ENCODE data around the gene FES. TPM values are rescaled to one million over a fixed set of nuclear protein-coding genes. Genes with fewer than 3 reads are reported as not detected.
A peak's percentile ranks its signal among the peaks of the same experiment; 100 is the strongest.

Gene FES
- polyA plus RNA-seq, 2 of the 4 experiments (the other 2 are of a cell fraction), result 0.39 to 0.50 TPM

DNA sequence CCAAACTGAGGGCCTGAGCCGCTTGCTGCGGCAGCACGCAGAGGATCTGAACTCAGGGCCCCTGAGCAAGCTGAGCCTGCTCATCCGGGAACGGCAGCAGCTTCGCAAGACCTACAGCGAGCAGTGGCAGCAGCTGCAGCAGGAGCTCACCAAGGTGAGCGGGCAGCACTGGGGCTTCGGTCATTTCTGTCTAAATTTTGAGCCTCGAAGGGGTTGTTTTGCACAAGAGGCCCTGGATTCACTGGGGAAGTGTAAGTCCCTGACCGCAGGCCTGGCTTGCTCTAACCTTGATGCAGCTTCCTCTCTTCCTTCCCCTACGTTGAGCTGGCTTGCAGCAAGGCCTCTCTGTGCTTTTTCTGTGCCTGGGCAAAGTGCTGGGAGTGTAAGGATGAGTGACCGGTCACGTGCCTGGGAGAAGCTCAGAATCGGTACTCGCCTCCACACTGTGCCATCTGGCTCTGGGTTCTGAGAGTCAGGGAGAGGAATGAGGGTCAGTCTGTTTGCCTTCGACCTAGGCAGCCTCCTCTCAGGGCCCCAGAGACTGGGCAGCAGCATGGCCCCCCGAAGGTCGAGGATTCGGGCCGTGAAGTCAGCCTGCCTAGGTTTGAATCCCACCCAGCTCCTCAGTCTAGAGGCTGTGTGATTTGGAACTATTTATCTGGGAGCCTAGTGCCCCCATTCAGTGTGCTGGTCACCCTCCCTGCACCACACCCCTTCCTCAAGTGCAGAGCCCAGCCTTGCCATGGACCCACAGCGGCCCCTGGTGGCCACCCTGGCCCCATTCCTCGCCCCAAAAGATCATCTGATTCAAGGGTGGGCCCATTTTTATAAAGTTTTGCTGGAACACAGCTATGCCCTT lies 1.4 kb downstream of the FES start:
- H3K27ac ChIP-seq, result peak overlapping the region in 1 of 2 experiments; percentile 19; a peak in 1 of 6 replicates
- no peak overlapping the region for H3K4me3 ChIP-seq
- ChIA-PET POLR2A (no interaction called here), CTCF (interaction anchor here (0.6 to 10.9 kb wide), 126 partner anchors 8 to 830 kb away, joined by 3 to 265 read pairs (median 5); partner anchors contain the start of genes BLM, FURIN, HDDC3 and MAN2A2)
- TF ChIP-seq POLR2A (IDR thresholded peaks at IDR 0.05; ENCODE audit: low read length), result no peak
- TF ChIP-seq PHF8 (IDR thresholded peaks at IDR 0.05; ENCODE audit: borderline replicate concordance, low read depth), result no peak
- no peak for TF ChIP-seq GATA3 (IDR thresholded peaks at IDR 0.05; ENCODE audit: borderline replicate concordance)
- no peak for TF ChIP-seq HES2 (IDR thresholded peaks at IDR 0.05)
- peak; percentile 100 for TF ChIP-seq RAD21 (conservative IDR thresholded peaks at IDR 0.05 in 1 of 2, IDR thresholded peaks at IDR 0.05 in 1 of 2)
- TF ChIP-seq RNF2 (IDR thresholded peaks at IDR 0.05; ENCODE audit: borderline replicate concordance, low read depth), result no peak
- TF ChIP-seq EP300 (IDR thresholded peaks at IDR 0.05), result no peak
- no peak for TF ChIP-seq HOXB13 (CRISPR knock-in tag; IDR thresholded peaks at IDR 0.05; ENCODE audit: low read depth)
- no peak for TF ChIP-seq CHD4 (IDR thresholded peaks at IDR 0.05; ENCODE audit: borderline replicate concordance)
- no peak for TF ChIP-seq ZFP36 (IDR thresholded peaks at IDR 0.05; ENCODE audit: borderline replicate concordance, partially characterized antibody)
- no peak for TF ChIP-seq HEYL (CRISPR knock-in tag; IDR thresholded peaks at IDR 0.05)
- TF ChIP-seq, protein P1, sequence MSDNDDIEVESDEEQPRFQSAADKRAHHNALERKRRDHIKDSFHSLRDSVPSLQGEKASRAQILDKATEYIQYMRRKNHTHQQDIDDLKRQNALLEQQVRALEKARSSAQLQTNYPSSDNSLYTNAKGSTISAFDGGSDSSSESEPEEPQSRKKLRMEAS (IDR thresholded peaks at IDR 0.05), result no peak
- no peak for TF ChIP-seq HMGXB4 (CRISPR knock-in tag; IDR thresholded peaks at IDR 0.05; ENCODE audit: borderline replicate concordance)
- peak; percentile 100 for TF ChIP-seq SMC3 (IDR thresholded peaks at IDR 0.05)
- TF ChIP-seq ZNF302 (CRISPR knock-in tag; IDR thresholded peaks at IDR 0.05), result no peak
- TF ChIP-seq CTCF (IDR thresholded peaks at IDR 0.05), result peak; percentile 99
- TF ChIP-seq NFE2L2 (conservative IDR thresholded peaks at IDR 0.05; ENCODE audit: low read length), result no peak
- TF ChIP-seq RARB (CRISPR knock-in tag; IDR thresholded peaks at IDR 0.05), result no peak
- TF ChIP-seq POLR2AphosphoS2 (conservative IDR thresholded peaks at IDR 0.05; ENCODE audit: low read length), result no peak
- no peak for TF ChIP-seq FOSB (CRISPR knock-in tag; IDR thresholded peaks at IDR 0.05)
- TF ChIP-seq, protein P2, sequence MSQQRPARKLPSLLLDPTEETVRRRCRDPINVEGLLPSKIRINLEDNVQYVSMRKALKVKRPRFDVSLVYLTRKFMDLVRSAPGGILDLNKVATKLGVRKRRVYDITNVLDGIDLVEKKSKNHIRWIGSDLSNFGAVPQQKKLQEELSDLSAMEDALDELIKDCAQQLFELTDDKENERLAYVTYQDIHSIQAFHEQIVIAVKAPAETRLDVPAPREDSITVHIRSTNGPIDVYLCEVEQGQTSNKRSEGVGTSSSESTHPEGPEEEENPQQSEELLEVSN (IDR thresholded peaks at IDR 0.05; ENCODE audit: borderline replicate concordance, low read depth), result no peak
- H3K9me3 ChIP-seq, result no peaks in the 10 kb centered on the region
- peak; percentile 23 for FAIRE-seq
- no peak overlapping the region for H3K4me2 ChIP-seq
- H3K4me1 ChIP-seq, result no peaks in the 10 kb centered on the region
- peak; percentile 57 to 82; a peak in 5 of 6 replicates for ATAC-seq
- WGBS (ENCODE audit: missing lambda C conversion rate), result 75% methylated on average over 23 of the region's 23 CpGs
- DNase-seq (ENCODE audit: low read depth in 1 of 2, low spot score in 1 of 2), result peak in 1 of 2 experiments; percentile 61

GRCh38 chr15:90886291-90886614 lies 1.9 kb downstream of the FES start:
- 7% methylated on average over 5 of the region's 5 CpGs for WGBS (ENCODE audit: missing lambda C conversion rate)
- Histone ChIP-seq H3K4me3 (no peak overlapping the region), H3K4me1 (no peaks in the 10 kb centered on the region), H3K27ac (no peak overlapping the region), H3K4me2 (no peak overlapping the region), H3K9me3 (no peaks in the 10 kb centered on the region)
- no peak for DNase-seq (ENCODE audit: low read depth in 1 of 2, low spot score in 1 of 2)
- ATAC-seq, result no peak
- ChIA-PET CTCF (interaction anchor here (0.6 to 10.9 kb wide), 111 partner anchors 8 to 831 kb away, joined by 3 to 265 read pairs (median 5); partner anchors contain the start of genes BLM, FURIN, HDDC3 and MAN2A2), POLR2A (no interaction called here)
- TF ChIP-seq CEBPB (IDR thresholded peaks at IDR 0.05), result no peak
- TF ChIP-seq HES2 (IDR thresholded peaks at IDR 0.05), result no peak
- no peak for TF ChIP-seq POLR2AphosphoS2 (conservative IDR thresholded peaks at IDR 0.05; ENCODE audit: low read length)
- no peak for TF ChIP-seq HOXB5 (CRISPR knock-in tag; IDR thresholded peaks at IDR 0.05)
- peak in 1 of 2 experiments; percentile 14; a peak in 1 of 5 replicates for TF ChIP-seq RAD21 (conservative IDR thresholded peaks at IDR 0.05 in 1 of 2, IDR thresholded peaks at IDR 0.05 in 1 of 2)
- TF ChIP-seq EHF (CRISPR knock-in tag; IDR thresholded peaks at IDR 0.05), result no peak
- TF ChIP-seq CTCF (IDR thresholded peaks at IDR 0.05), result peak; percentile 24; the same call in 1 of the 3 replicates
- TF ChIP-seq JUN (IDR thresholded peaks at IDR 0.05), result no peak
- TF ChIP-seq JUNB (IDR thresholded peaks at IDR 0.05), result no peak
- no peak for TF ChIP-seq NPAS2 (CRISPR knock-in tag; IDR thresholded peaks at IDR 0.05; ENCODE audit: borderline replicate concordance)
- no peak for TF ChIP-seq RARB (CRISPR knock-in tag; IDR thresholded peaks at IDR 0.05)
- TF ChIP-seq HOXB13 (CRISPR knock-in tag; IDR thresholded peaks at IDR 0.05; ENCODE audit: low read depth), result no peak
- FAIRE-seq, result no peak
